Measurements from ENCODE around the gene XPR1. TPM values are rescaled to one million over a fixed set of nuclear protein-coding genes. Genes with fewer than 3 reads are reported as not detected.

Gene XPR1
- total RNA-seq, 1 experiment from 2014 or later, result 19.9 TPM

DNA sequence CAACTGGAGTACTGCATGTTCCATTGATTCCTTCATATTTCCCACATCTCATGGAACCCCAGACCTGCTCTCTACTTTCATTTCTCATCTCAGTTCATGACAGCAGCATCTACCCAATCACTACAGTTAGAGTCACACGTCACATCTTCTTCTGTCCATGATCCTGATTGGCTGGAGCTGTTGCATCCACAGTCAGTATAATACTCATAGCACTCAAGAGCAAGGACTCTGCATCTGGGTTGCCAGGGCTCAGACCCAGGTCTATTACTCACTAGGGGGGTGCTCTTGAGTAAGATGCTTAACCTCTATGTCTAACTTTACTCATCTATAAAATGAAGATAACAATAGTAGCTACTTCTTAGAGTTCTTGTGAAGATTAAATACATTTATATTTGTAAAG is 4.4 kb upstream of the XPR1 start:
- ATAC-seq, result no peak
- TF ChIP-seq ELF1 (IDR thresholded peaks at IDR 0.05; ENCODE audit: borderline replicate concordance, low read depth) (no peak), RAD21 (IDR thresholded peaks at IDR 0.05; ENCODE audit: low read depth) (no peak), FOSL1 (IDR thresholded peaks at IDR 0.05; ENCODE audit: low read depth) (no peak), JUND (IDR thresholded peaks at IDR 0.05) (no peak)
- TF ChIP-seq, protein P1, sequence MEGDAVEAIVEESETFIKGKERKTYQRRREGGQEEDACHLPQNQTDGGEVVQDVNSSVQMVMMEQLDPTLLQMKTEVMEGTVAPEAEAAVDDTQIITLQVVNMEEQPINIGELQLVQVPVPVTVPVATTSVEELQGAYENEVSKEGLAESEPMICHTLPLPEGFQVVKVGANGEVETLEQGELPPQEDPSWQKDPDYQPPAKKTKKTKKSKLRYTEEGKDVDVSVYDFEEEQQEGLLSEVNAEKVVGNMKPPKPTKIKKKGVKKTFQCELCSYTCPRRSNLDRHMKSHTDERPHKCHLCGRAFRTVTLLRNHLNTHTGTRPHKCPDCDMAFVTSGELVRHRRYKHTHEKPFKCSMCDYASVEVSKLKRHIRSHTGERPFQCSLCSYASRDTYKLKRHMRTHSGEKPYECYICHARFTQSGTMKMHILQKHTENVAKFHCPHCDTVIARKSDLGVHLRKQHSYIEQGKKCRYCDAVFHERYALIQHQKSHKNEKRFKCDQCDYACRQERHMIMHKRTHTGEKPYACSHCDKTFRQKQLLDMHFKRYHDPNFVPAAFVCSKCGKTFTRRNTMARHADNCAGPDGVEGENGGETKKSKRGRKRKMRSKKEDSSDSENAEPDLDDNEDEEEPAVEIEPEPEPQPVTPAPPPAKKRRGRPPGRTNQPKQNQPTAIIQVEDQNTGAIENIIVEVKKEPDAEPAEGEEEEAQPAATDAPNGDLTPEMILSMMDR (IDR thresholded peaks at IDR 0.05 in 2 of 3, conservative IDR thresholded peaks at IDR 0.05 in 1 of 3; ENCODE audit: borderline replicate concordance in 1 of 3, insufficient read depth in 1 of 3, low read depth in 2 of 3, low read length in 2 of 3), result no peak
- POLR2A ChIA-PET, result no interaction called here

DNA sequence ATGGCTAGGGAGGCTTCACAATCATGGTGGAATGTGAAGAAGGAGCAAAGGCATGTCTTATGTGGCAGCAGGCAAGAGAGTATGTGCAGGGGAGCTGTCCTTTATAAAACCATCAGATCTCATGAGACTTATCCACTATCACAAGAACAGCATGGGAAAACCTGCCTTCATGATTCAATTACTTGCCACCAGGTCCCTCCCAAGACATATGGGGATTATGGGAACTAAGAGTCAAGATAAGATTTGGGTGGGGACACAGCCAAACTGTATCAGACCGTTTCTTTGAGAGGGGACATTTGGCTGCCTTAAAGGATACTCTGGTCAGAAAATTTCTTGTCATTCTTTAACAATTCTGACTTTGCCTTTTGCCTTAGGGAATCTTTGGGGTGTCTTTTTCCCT is 3.2 kb upstream of the XPR1 start:
- H3K4me2 ChIP-seq (ENCODE audit: low read length), result no peak overlapping the region
- BruUV-seq (replicated peaks), result no TSS peak
- no peak overlapping the region for H3K9ac ChIP-seq (ENCODE audit: low read length)
- H3K36me3 ChIP-seq (ENCODE audit: control insufficient read depth in 1 of 2, insufficient read depth in 2 of 2, low read length in 2 of 2), result no peaks in the 10 kb centered on the region
- no peak overlapping the region for H3K4me3 ChIP-seq (replicated peaks in 1 of 2; ENCODE audit: low read depth in 1 of 2, low read length in 2 of 2)
- H2AFZ ChIP-seq (ENCODE audit: low read depth, low read length, poor library complexity, severe bottlenecking), result no peak overlapping the region
- H3K27ac ChIP-seq (ENCODE audit: low read depth, low read length), result no peak overlapping the region
- ATAC-seq, result no peak
- H3K4me1 ChIP-seq (ENCODE audit: control insufficient read depth in 1 of 2, insufficient read depth in 2 of 2, low read length in 2 of 2), result peaks cover 10 to 15% of the 10 kb centered on the region in 2 experiments; a peak in 3 of 4 replicates
- no peaks in the 10 kb centered on the region for H4K20me1 ChIP-seq (ENCODE audit: insufficient read depth)
- H3K79me2 ChIP-seq (ENCODE audit: insufficient read depth, low read length), result peaks cover 11% of the 10 kb centered on the region
- no peaks in the 10 kb centered on the region for H3K9me3 ChIP-seq (ENCODE audit: control insufficient read depth in 1 of 2, insufficient read depth in 1 of 2, low read depth in 1 of 2, low read length in 2 of 2)
- CTCF ChIA-PET, result no interaction called here
- no peaks in the 10 kb centered on the region for H3K9me2 ChIP-seq (ENCODE audit: insufficient read depth)
- no peak for DNase-seq (ENCODE audit: low read depth, low spot score)
- H3K27me3 ChIP-seq (ENCODE audit: insufficient read depth, low read length), result no peaks in the 10 kb centered on the region
- POLR2A ChIA-PET, result no interaction called here
- RAD21 ChIA-PET (ENCODE audit: low non-redundant PET in 1 of 2, low total read pairs in 2 of 2, uncharacterized antibody in 2 of 2, unreplicated experiment in 2 of 2), result no interaction called here
- no peak for TF ChIP-seq TCF7L2 (IDR thresholded peaks at IDR 0.05; ENCODE audit: borderline replicate concordance, extremely low read depth, insufficient read depth, insufficient read length)
- no peak for TF ChIP-seq SIN3A (IDR thresholded peaks at IDR 0.05; ENCODE audit: low read depth)
- TF ChIP-seq CEBPB (IDR thresholded peaks at IDR 0.05; ENCODE audit: low read depth), result no peak
- TF ChIP-seq CBX3 (IDR thresholded peaks at IDR 0.05; ENCODE audit: low read depth), result no peak
- intact Hi-C loops (cut with micrococcal nuclease), result no loop called here

More for the DNA sequence above, 4.4 kb upstream of the XPR1 start:
- H3K36me3 ChIP-seq (ENCODE audit: control insufficient read depth in 1 of 2, insufficient read depth in 2 of 2, low read length in 2 of 2), result no peaks in the 10 kb centered on the region
- H3K9me3 ChIP-seq (ENCODE audit: control insufficient read depth in 1 of 2, insufficient read depth in 1 of 2, low read depth in 1 of 2, low read length in 2 of 2), result no peaks in the 10 kb centered on the region
- no peak for DNase-seq (ENCODE audit: low read depth, low spot score)
- H3K4me2 ChIP-seq (ENCODE audit: low read length), result no peak overlapping the region
- H2AFZ ChIP-seq (ENCODE audit: low read depth, low read length, poor library complexity, severe bottlenecking), result no peak overlapping the region
- BruUV-seq (replicated peaks), result no TSS peak
- H3K79me2 ChIP-seq (ENCODE audit: insufficient read depth, low read length), result peaks cover under 1% of the 10 kb centered on the region; the same call in 1 of the 2 replicates
- H3K27ac ChIP-seq (ENCODE audit: low read depth, low read length), result no peak overlapping the region
- ChIA-PET RAD21 (ENCODE audit: low non-redundant PET in 1 of 2, low total read pairs in 2 of 2, uncharacterized antibody in 2 of 2, unreplicated experiment in 2 of 2) (no interaction called here), CTCF (no interaction called here)
- H4K20me1 ChIP-seq (ENCODE audit: insufficient read depth), result no peaks in the 10 kb centered on the region
- H3K9ac ChIP-seq (ENCODE audit: low read length), result no peak overlapping the region
- H3K4me1 ChIP-seq (ENCODE audit: control insufficient read depth in 1 of 2, insufficient read depth in 2 of 2, low read length in 2 of 2), result peaks cover 5 to 6% of the 10 kb centered on the region in 2 experiments; a peak in 3 of 4 replicates
- intact Hi-C loops (cut with micrococcal nuclease), result no loop called here
- no peak overlapping the region for H3K4me3 ChIP-seq (replicated peaks in 1 of 2; ENCODE audit: low read depth in 1 of 2, low read length in 2 of 2)
- no peaks in the 10 kb centered on the region for H3K27me3 ChIP-seq (ENCODE audit: insufficient read depth, low read length)
- H3K9me2 ChIP-seq (ENCODE audit: insufficient read depth), result no peaks in the 10 kb centered on the region

Data from HCT116 (cell line).